Panc1 (cell line): ENCODE measurements around the gene NTM.

ENCODE experiments used
- CTCF ChIP-seq: fragments of 450-650 bp; IDR thresholded peaks from 2 replicates; pipeline ENCODE4 v1.5.1; 2017; ENCODE audit warnings: mild to moderate bottlenecking
- POLR2AphosphoS5 ChIP-seq: IDR thresholded peaks from 2 replicates; pipeline ENCODE4 v1.6.1; 2012; ENCODE audit warnings: mild to moderate bottlenecking, low read depth, low read length, moderate library complexity
- REST ChIP-seq, 2 experiments: IDR thresholded peaks; 2 replicates each; pipeline ENCODE4 v1.6.1; 2011 to 2012; ENCODE audit warnings: low read depth in 2 of 2, control low read depth in 1 of 2, low read length in 1 of 2, mild to moderate bottlenecking in 1 of 2, moderate library complexity in 1 of 2; ENCODE audit not compliant: insufficient read depth in 1 of 2
- SIN3A ChIP-seq: IDR thresholded peaks from 2 replicates; pipeline ENCODE4 v1.6.1; 2012; ENCODE audit warnings: low read depth, mild to moderate bottlenecking, low read length, moderate library complexity, borderline replicate concordance; ENCODE audit not compliant: insufficient read depth
- TCF7L2 ChIP-seq: IDR thresholded peaks from 2 replicates; pipeline ENCODE4 v1.6.1; 2011; ENCODE audit warnings: mild to moderate bottlenecking, low read depth, low read length, inconsistent platforms

- no peak for TF ChIP-seq CTCF
- TF ChIP-seq POLR2AphosphoS5, result no peak
- TF ChIP-seq SIN3A, result no peak
- TF ChIP-seq REST (IDR thresholded peaks at IDR 0.05; ENCODE audit: insufficient read depth in 1 of 2, low read depth in 2 of 2, low read length in 1 of 2), result no peak
- TF ChIP-seq TCF7L2, result no peak
These were observed 210.1 kb downstream of the NTM start for GRCh38 chr11:131580476-131580875.
